H1 (cell line): ENCODE measurements around the gene SNRK. TPM values are rescaled to one million over a fixed set of nuclear protein-coding genes. Genes with fewer than 3 reads are reported as not detected.

Experiments
- CTCF ChIA-PET: fragments of 300-600 bp; sonication (Branson Sonifier 250); formaldehyde crosslinking; loops from one replicate; lab custom pipeline; 2021; ENCODE audit not compliant: partially characterized antibody; lab: Charles Lee
- POLR2A ChIA-PET: fragments of 300-600 bp; sonication (Branson Sonifier 250); formaldehyde crosslinking; loops from one replicate; lab custom pipeline; 2021; ENCODE audit warnings: inconsistent platforms; ENCODE audit not compliant: partially characterized antibody; lab: Charles Lee
- DNase-seq, 2 experiments: peaks; one replicate each; pipeline versions ENCODE4 v3.0.0 to v3.0.0-alpha.2; 2010 to 2022; ENCODE audit warnings: low spot score in 2 of 2, low read depth in 1 of 2, mixed read lengths in 1 of 2
- FAIRE-seq: peaks from 2 replicates; lab custom pipeline; 2011; peaks lifted over from hg19 to GRCh38; lab: Jason Lieb, UNC
- H2AFZ ChIP-seq: 2 replicates; pipeline ENCODE4 v1.8.1; 2012; ENCODE audit warnings: low read length, inconsistent platforms
- H2AK5ac ChIP-seq: 2 replicates; pipeline ENCODE4 v1.6.1; 2013; ENCODE audit warnings: low read depth, low read length
- H2BK120ac ChIP-seq: replicated peaks from 2 replicates; pipeline ENCODE3; 2013; ENCODE audit warnings: low read depth, low read length, inconsistent platforms
- H2BK12ac ChIP-seq: 2 replicates; pipeline ENCODE4 v1.6.1; 2013; ENCODE audit warnings: low read depth, low read length
- H2BK15ac ChIP-seq: 2 replicates; pipeline ENCODE4 v1.6.1; 2013; ENCODE audit warnings: low read length
- H2BK20ac ChIP-seq: 2 replicates; pipeline ENCODE4 v1.6.1; 2013; ENCODE audit warnings: low read length
- H2BK5ac ChIP-seq: 2 replicates; pipeline ENCODE4 v1.6.1; 2013; ENCODE audit warnings: low read depth, low read length
- H3K14ac ChIP-seq: 2 replicates; pipeline ENCODE4 v1.6.1; 2013; ENCODE audit warnings: inconsistent platforms; ENCODE audit not compliant: insufficient read length
- H3K18ac ChIP-seq: 2 replicates; pipeline ENCODE4 v1.6.1; 2013; ENCODE audit warnings: low read length; ENCODE audit errors: extremely low read depth
- H3K23ac ChIP-seq: 2 replicates; pipeline ENCODE4 v1.6.1; 2013; ENCODE audit warnings: inconsistent platforms; ENCODE audit not compliant: insufficient read length
- H3K23me2 ChIP-seq: 2 replicates; pipeline ENCODE4 v1.6.1; 2013; ENCODE audit warnings: low read depth, low read length
- H3K27ac ChIP-seq: 2 replicates; pipeline ENCODE4 v1.6.1; 2011; ENCODE audit warnings: low read depth, low read length, inconsistent platforms
- H3K27me3 ChIP-seq, 4 experiments: replicated peaks in 1 of 4; 1 replicate in 1 of 4; 2 replicates in 3 of 4; pipeline versions ENCODE4 v1.6.1 to v1.8.1; 2011 to 2013; ENCODE audit warnings: low read length in 3 of 4, mild to moderate bottlenecking in 3 of 4, inconsistent platforms in 2 of 4, mixed read lengths in 2 of 4, moderate library complexity in 1 of 4; ENCODE audit not compliant: control insufficient read depth in 3 of 4, insufficient read depth in 3 of 4; ENCODE audit errors: extremely low read depth in 1 of 4
- H3K36me3 ChIP-seq, 4 experiments: 2 replicates each; pipeline versions ENCODE4 v1.6.1 to v1.8.1; 2011 to 2013; ENCODE audit warnings: mild to moderate bottlenecking in 4 of 4, low read length in 3 of 4, moderate library complexity in 2 of 4, control low read depth in 1 of 4, inconsistent platforms in 1 of 4; ENCODE audit not compliant: insufficient read depth in 4 of 4, control insufficient read depth in 2 of 4
- H3K4ac ChIP-seq: replicated peaks from 2 replicates; pipeline ENCODE3; 2013; ENCODE audit warnings: low read length, low read depth, mixed read lengths, inconsistent platforms; ENCODE audit not compliant: insufficient read length
- H3K4me1 ChIP-seq, 4 experiments: replicated peaks in 1 of 4; 1 replicate in 1 of 4; 2 replicates in 3 of 4; pipeline versions ENCODE4 v1.6.1 to v1.8.1; 2011 to 2013; ENCODE audit warnings: low read length in 3 of 4, inconsistent platforms in 2 of 4, mixed read lengths in 1 of 4; ENCODE audit not compliant: insufficient read depth in 4 of 4, control insufficient read depth in 3 of 4
- H3K4me2 ChIP-seq, 2 experiments: 2 replicates each; pipeline versions ENCODE4 v1.6.1 to v1.8.1; 2011 to 2013; ENCODE audit warnings: low read depth in 2 of 2, low read length in 2 of 2, control low read depth in 1 of 2, inconsistent platforms in 1 of 2, mild to moderate bottlenecking in 1 of 2; ENCODE audit not compliant: insufficient read depth in 1 of 2
- H3K4me3 ChIP-seq, 4 experiments: fragments of 200-600, 300-600 bp in 1 of 4; sonication (generic), shearing (Covaris generic), sonication (Bioruptor Twin) in 1 of 4; 2 replicates each; pipeline versions ENCODE4 v1.5.1 to v1.8.1; 2011 to 2016; ENCODE audit warnings: low read length in 4 of 4, low read depth in 3 of 4, control low read depth in 2 of 4, inconsistent platforms in 2 of 4, mild to moderate bottlenecking in 2 of 4, mixed read lengths in 1 of 4, moderate library complexity in 1 of 4; ENCODE audit not compliant: insufficient read depth in 2 of 4; ENCODE audit errors: extremely low read depth in 1 of 4
- H3K56ac ChIP-seq: replicated peaks from 2 replicates; pipeline ENCODE3; 2013; ENCODE audit warnings: low read depth, mild to moderate bottlenecking, mixed read lengths, low read length, inconsistent platforms; ENCODE audit not compliant: insufficient read length
- H3K79me1 ChIP-seq: 2 replicates; pipeline ENCODE4 v1.6.1; 2013; ENCODE audit warnings: low read depth, low read length, control low read depth
- H3K79me2 ChIP-seq, 2 experiments: 2 replicates each; pipeline versions ENCODE4 v1.6.1 to v1.8.1; 2012 to 2013; ENCODE audit warnings: low read length in 2 of 2, mild to moderate bottlenecking in 2 of 2, inconsistent platforms in 1 of 2; ENCODE audit not compliant: insufficient read depth in 2 of 2, control insufficient read depth in 1 of 2
- H3K9ac ChIP-seq, 4 experiments: replicated peaks in 1 of 4; 1 replicate in 1 of 4; 2 replicates in 3 of 4; pipeline versions ENCODE4 v1.6.1 to v1.8.1; 2011 to 2013; ENCODE audit warnings: low read depth in 3 of 4, low read length in 3 of 4, control low read depth in 2 of 4, mild to moderate bottlenecking in 2 of 4, moderate library complexity in 2 of 4, inconsistent platforms in 1 of 4; ENCODE audit errors: extremely low read depth in 1 of 4
- H3K9me3 ChIP-seq, 2 experiments: 2 replicates each; pipeline versions ENCODE4 v1.6.1 to v1.8.1; 2012 to 2013; ENCODE audit warnings: mild to moderate bottlenecking in 2 of 2, moderate library complexity in 2 of 2, control low read depth in 1 of 2, inconsistent platforms in 1 of 2, low read depth in 1 of 2, low read length in 1 of 2, mixed read lengths in 1 of 2; ENCODE audit not compliant: insufficient read depth in 2 of 2
- H4K20me1 ChIP-seq, 2 experiments: replicated peaks in 1 of 2; 2 replicates each; pipeline versions ENCODE3 to v1.8.1; 2011 to 2013; ENCODE audit warnings: inconsistent platforms in 2 of 2, low read length in 2 of 2, mild to moderate bottlenecking in 1 of 2; ENCODE audit not compliant: insufficient read depth in 2 of 2, control insufficient read depth in 1 of 2
- H4K5ac ChIP-seq: 2 replicates; pipeline ENCODE4 v1.6.1; 2013; ENCODE audit warnings: low read length, low read depth, mixed read lengths, inconsistent platforms; ENCODE audit not compliant: insufficient read length
- H4K8ac ChIP-seq: 2 replicates; pipeline ENCODE4 v1.8.0; 2013; ENCODE audit warnings: mild to moderate bottlenecking, moderate library complexity, low read length, inconsistent platforms; ENCODE audit not compliant: insufficient read depth; ENCODE audit errors: extremely low read depth
- H4K91ac ChIP-seq: replicated peaks from 2 replicates; pipeline ENCODE3; 2013; ENCODE audit warnings: low read length, mixed read lengths, inconsistent platforms; ENCODE audit not compliant: insufficient read length
- BCL11A ChIP-seq, 2 experiments: IDR thresholded peaks; one replicate each; pipeline ENCODE4 v1.6.1; 2011; ENCODE audit warnings: low read depth in 2 of 2, low read length in 2 of 2, mild to moderate bottlenecking in 2 of 2
- BRCA1 ChIP-seq: IDR thresholded peaks from 2 replicates; pipeline ENCODE4 v1.6.1; 2012; ENCODE audit warnings: low read depth, low read length, improper control_type of control experiment
- CHD1 ChIP-seq: IDR thresholded peaks from 2 replicates; pipeline ENCODE4 v1.6.1; 2012; ENCODE audit warnings: low read depth, low read length, improper control_type of control experiment
- CREB1 ChIP-seq: IDR thresholded peaks from 2 replicates; pipeline ENCODE4 v1.6.1; 2012; ENCODE audit warnings: inconsistent platforms
- EGR1 ChIP-seq: IDR thresholded peaks from 2 replicates; pipeline ENCODE4 v1.6.1; 2011; ENCODE audit warnings: low read depth, low read length, borderline replicate concordance
- SIN3A ChIP-seq, 2 experiments: IDR thresholded peaks in 1 of 2; conservative IDR thresholded peaks in 1 of 2; 2 replicates each; pipeline ENCODE4 v1.6.1; 2011 to 2012; ENCODE audit warnings: low read length in 2 of 2, improper control_type of control experiment in 1 of 2, low read depth in 1 of 2, mild to moderate bottlenecking in 1 of 2
- SP4 ChIP-seq: IDR thresholded peaks from 2 replicates; pipeline ENCODE4 v1.6.1; 2012; ENCODE audit warnings: low read length, inconsistent platforms
- TAF1 ChIP-seq: IDR thresholded peaks from 2 replicates; pipeline ENCODE4 v1.6.1; 2011; ENCODE audit warnings: mild to moderate bottlenecking, low read depth, low read length
- TAF7 ChIP-seq: optimal IDR thresholded peaks from 2 replicates; pipeline ENCODE3; 2011; ENCODE audit warnings: low read depth, mild to moderate bottlenecking, inconsistent platforms, low read length, moderate library complexity, borderline replicate concordance
- TCF12 ChIP-seq: IDR thresholded peaks from 2 replicates; pipeline ENCODE4 v1.6.1; 2011; ENCODE audit warnings: low read depth, mild to moderate bottlenecking, low read length
- TEAD4 ChIP-seq: IDR thresholded peaks from 2 replicates; pipeline ENCODE4 v1.6.1; 2012; ENCODE audit warnings: low read depth, low read length, inconsistent platforms, mixed read lengths
- WGBS, 2 experiments: shearing (Covaris generic) in 1 of 2; methylation state at CpG; one replicate each; pipeline versions ENCODE4 v1.1.6 to v1.1.7; 2013 to 2015; ENCODE audit warnings: low lambda C conversion rate in 2 of 2, mixed read lengths in 2 of 2, inconsistent platforms in 1 of 2, low coverage in 1 of 2, missing lambda C conversion rate in 1 of 2; ENCODE audit not compliant: insufficient replicate concordance in 2 of 2, insufficient coverage in 1 of 2, insufficient read length in 1 of 2; ENCODE audit errors: extremely low coverage in 1 of 2, missing lambda C conversion rate in 1 of 2; 5-methylcytosine and 5-hydroxymethylcytosine counted together
- polyA plus RNA-seq, 7 experiments: library from polyadenylated mRNA; depleted of rRNA in 3 of 7; stranded (reverse) in 5 of 7; unstranded in 2 of 7; fragments of >200 nt in 5 of 7; fragments of 200-250 nt in 2 of 7; gene quantifications; 1 replicate in 5 of 7; 2 replicates in 1 of 7; 4 replicates in 1 of 7; pipeline versions ENCODE4 v1.2.1 to v1.2.3, GENCODE V29; 2011 to 2013; ENCODE audit warnings: missing spikeins in 2 of 7, mixed read lengths in 2 of 7
- total RNA-seq: library from RNA; stranded (reverse); fragmentation: NEBNext Ultra II Directional; extraction: Animal tissue kit (Norgen Biotek cat#: 25700); gene quantifications from 2 replicates; pipeline ENCODE4 v1.2.1, GENCODE V29; 2021
- TF ChIP-seq, protein P1 (sequence below): IDR thresholded peaks from 2 replicates; pipeline ENCODE4 v1.6.1; 2011; ENCODE audit warnings: low read length, improper control_type of control experiment

Gene SNRK
- total and polyA plus RNA-seq, 2 of the 8 experiments (the other 6 are each of a cell fraction or from before 2014, with no cell fraction given), result 4.4 to 11.7 TPM

GRCh38 chr3:43302116-43302880 lies 16.0 kb downstream of the SNRK start:
- FAIRE-seq, result no peak
- H2AFZ ChIP-seq, result no peak overlapping the region
- 88% methylated on average over 1 of the region's 1 CpG; no CpG with 5 or more reads in 1 of the 2 experiments for WGBS, 2 experiments
- H2BK15ac ChIP-seq, result no peak overlapping the region
- no peak overlapping the region for H3K18ac ChIP-seq
- H3K4me2 ChIP-seq, result no peak overlapping the region
- H3K27ac ChIP-seq, result no peak overlapping the region
- no peaks in the 10 kb centered on the region for H3K4me1 ChIP-seq
- H3K36me3 ChIP-seq, result peaks cover 0 to 12% (median 2%) of the 10 kb centered on the region in 4 experiments; a peak in 3 of 8 replicates
- H3K4me3 ChIP-seq, result no peak overlapping the region
- CTCF ChIA-PET, result no interaction called here
- H3K4ac ChIP-seq, result no peak overlapping the region
- H2BK12ac ChIP-seq, result no peak overlapping the region
- H3K23ac ChIP-seq, result no peak overlapping the region
- no peak overlapping the region for H2BK20ac ChIP-seq
- H4K8ac ChIP-seq, result no peak overlapping the region
- H3K9me3 ChIP-seq, result no peaks in the 10 kb centered on the region
- no peak overlapping the region for H2BK5ac ChIP-seq
- no peak overlapping the region for H3K14ac ChIP-seq
- no peak overlapping the region for H2BK120ac ChIP-seq
- no peak overlapping the region for H4K91ac ChIP-seq
- DNase-seq, result no peak
- H3K23me2 ChIP-seq, result no peaks in the 10 kb centered on the region
- H3K56ac ChIP-seq, result no peak overlapping the region
- H3K79me1 ChIP-seq, result no peaks in the 10 kb centered on the region
- H4K20me1 ChIP-seq, result peaks cover 0 to 6% of the 10 kb centered on the region in 2 experiments
- H3K27me3 ChIP-seq, result no peaks in the 10 kb centered on the region
- no peak overlapping the region for H4K5ac ChIP-seq
- H3K9ac ChIP-seq, result no peak overlapping the region
- peaks cover 0 to 23% of the 10 kb centered on the region in 2 experiments; a peak in 2 of 4 replicates for H3K79me2 ChIP-seq
- H2AK5ac ChIP-seq, result no peak overlapping the region
- POLR2A ChIA-PET, result no interaction called here
- TF ChIP-seq TEAD4, result no peak
- no peak for TF ChIP-seq SP4
- TF ChIP-seq BCL11A (IDR thresholded peaks at IDR 0.05; ENCODE audit: low read depth in 2 of 2, low read length in 2 of 2), result no peak
- TF ChIP-seq TCF12, result no peak
- TF ChIP-seq, protein P1, sequence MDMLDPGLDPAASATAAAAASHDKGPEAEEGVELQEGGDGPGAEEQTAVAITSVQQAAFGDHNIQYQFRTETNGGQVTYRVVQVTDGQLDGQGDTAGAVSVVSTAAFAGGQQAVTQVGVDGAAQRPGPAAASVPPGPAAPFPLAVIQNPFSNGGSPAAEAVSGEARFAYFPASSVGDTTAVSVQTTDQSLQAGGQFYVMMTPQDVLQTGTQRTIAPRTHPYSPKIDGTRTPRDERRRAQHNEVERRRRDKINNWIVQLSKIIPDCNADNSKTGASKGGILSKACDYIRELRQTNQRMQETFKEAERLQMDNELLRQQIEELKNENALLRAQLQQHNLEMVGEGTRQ, result no peak
- no peak for TF ChIP-seq TAF1
- TF ChIP-seq SIN3A (conservative IDR thresholded peaks at IDR 0.05 in 1 of 2, IDR thresholded peaks at IDR 0.05 in 1 of 2; ENCODE audit: low read depth in 1 of 2, low read length in 2 of 2), result no peak
- no peak for TF ChIP-seq EGR1
- no peak for TF ChIP-seq CHD1
- TF ChIP-seq BRCA1, result no peak
- TF ChIP-seq CREB1, result no peak
- TF ChIP-seq TAF7, result no peak
